GM18867 (cell line): ENCODE data around the gene ELMOD3.
"Not testable (repeated sequence)": the region's sequence is repeated elsewhere in the genome, so short reads cannot be mapped to it uniquely, and the experiment has no call there.

Experiments
- ATAC-seq: cut with Tn5 transposase; IDR thresholded peaks from one replicate; pipeline ENCODE4 v1.9.1; 2021; ENCODE audit warnings: mild to moderate bottlenecking, moderate library complexity; ENCODE audit not compliant: unreplicated experiment

The ELMOD3 gene

GRCh38 chr2:85400023-85400422 is 45.5 kb downstream of the ELMOD3 start:
- ATAC-seq = no peak

GRCh38 chr2:85400541-85401463 is 46.2 kb downstream of the ELMOD3 start:
- no peak for ATAC-seq

GRCh38 chr2:85401464-85401805 is 46.9 kb downstream of the ELMOD3 start:
- ATAC-seq = no peak

- ATAC-seq = no peak
These were observed 47.3 kb downstream of the ELMOD3 start for GRCh38 chr2:85401844-85402243.

GRCh38 chr2:85405201-85406059 is 50.9 kb downstream of the ELMOD3 start:
- ATAC-seq = no peak

- peak; percentile 74 for ATAC-seq
These were observed 55.4 kb downstream of the ELMOD3 start, which contains the start of gene CAPG for GRCh38 chr2:85409845-85410583. TSS of gene CAPG (minus strand) at chr2:85410366. CDS start at chr2:85402145, 8,221 bp downstream.

GRCh38 chr2:85410584-85411404 is 56.2 kb downstream of the ELMOD3 start:
- no peak for ATAC-seq

- no peak for ATAC-seq
These were observed 56.8 kb downstream of the ELMOD3 start for GRCh38 chr2:85411405-85411748.

- no peak for ATAC-seq
These were observed 59.2 kb downstream of the ELMOD3 start for GRCh38 chr2:85413592-85414420.

- not testable (repeated sequence) for ATAC-seq
These were observed 59.8 kb downstream of the ELMOD3 start for GRCh38 chr2:85414421-85414759.

- no peak for ATAC-seq
These were observed 60.4 kb downstream of the ELMOD3 start for GRCh38 chr2:85414761-85415553.

GRCh38 chr2:85415980-85416650 is 61.5 kb downstream of the ELMOD3 start:
- ATAC-seq = no peak

- peak; percentile 87 for ATAC-seq
These were observed 63.8 kb downstream of the ELMOD3 start, which contains the start of gene SH2D6 for GRCh38 chr2:85418132-85419008. TSS of gene SH2D6 (plus strand) at chr2:85418714. CDS start at chr2:85429466, 10,752 bp downstream.

GRCh38 chr2:85419009-85419675 is 64.6 kb downstream of the ELMOD3 start:
- no peak for ATAC-seq

- peak; percentile 56 for ATAC-seq
These were observed 66.1 kb downstream of the ELMOD3 start for GRCh38 chr2:85420536-85421259.
